K562 (cell line): ENCODE measurements around the gene B9D2. TPM values are rescaled to one million over a fixed set of nuclear protein-coding genes. Genes with fewer than 3 reads are reported as not detected.

Experiments used
- GATAD2B ChIP-seq: fragments of 450-650 bp; IDR thresholded peaks from 2 replicates; pipeline ENCODE4 v1.6.1; 2017; ENCODE audit warnings: mild to moderate bottlenecking, borderline replicate concordance
- MBD1 ChIP-seq: fragments of 250-450 bp; sonication (Bioruptor Pico); IDR thresholded peaks from 2 replicates; pipeline ENCODE4 v1.8.0; 2022; ENCODE audit warnings: inconsistent platforms
- POLR2AphosphoS2 ChIP-seq: IDR thresholded peaks from 2 replicates; pipeline ENCODE4 v1.6.1; 2012; ENCODE audit warnings: low read length, improper control_type of control experiment
- ZBTB7A ChIP-seq: IDR thresholded peaks from 2 replicates; pipeline ENCODE4 v1.6.1; 2011; ENCODE audit warnings: low read depth, mild to moderate bottlenecking, low read length, moderate library complexity, borderline replicate concordance; ENCODE audit not compliant: control insufficient read depth
- ZNF41 ChIP-seq: fragments of 250-450 bp; sonication (Bioruptor Pico); conservative IDR thresholded peaks from 2 replicates; pipeline ENCODE4 v1.4.0; 2020; ENCODE audit warnings: mild to moderate bottlenecking
- ZNF609 ChIP-seq: sonication (generic); formaldehyde crosslinking; IDR thresholded peaks from 2 replicates; pipeline ENCODE4 v1.8.1; 2023; ENCODE audit warnings: missing genetic modification reagents, mild to moderate bottlenecking, borderline replicate concordance
- polyA plus RNA-seq, 8 experiments: library from polyadenylated mRNA; depleted of rRNA in 4 of 8; stranded (reverse) in 5 of 8; unstranded in 3 of 8; fragments of >200 nt; fragmentation: Nextera tagmentation in 2 of 8; fragmentation: Illumina TruSeq in 1 of 8; extraction: Ambion mirVana in 2 of 8; extraction: Trizol in 1 of 8; gene quantifications; 2 replicates each; pipeline versions ENCODE4 v1.2.1 to v1.2.3, GENCODE V29; 2011 to 2014; ENCODE audit warnings: inconsistent platforms in 1 of 8, missing spikeins in 1 of 8
- total RNA-seq, 7 experiments: library from RNA; depleted of rRNA in 6 of 7; stranded (reverse); fragments of >200 nt in 6 of 7; fragmentation: Illumina TruSeq in 2 of 7; extraction: Trizol in 2 of 7; gene quantifications; 2 replicates each; pipeline versions ENCODE4 v1.2.1 to v1.2.3, GENCODE V29; 2011 to 2021; ENCODE audit warnings: low replicate concordance in 1 of 7
- TF ChIP-seq, protein P1 (sequence below): fragments of 450-650 bp; IDR thresholded peaks from 2 replicates; pipeline ENCODE4 v1.6.1; 2016; ENCODE audit warnings: borderline replicate concordance
- TF ChIP-seq, protein P2 (sequence below): fragments of 450-650 bp; IDR thresholded peaks from 2 replicates; pipeline ENCODE4 v1.6.1; 2016; ENCODE audit warnings: low read depth

Gene B9D2
- total and polyA plus RNA-seq, 9 of the 15 experiments (the other 6 are each of a cell fraction or from before 2014, with no cell fraction given), result 0.83 to 6.9 (median 2.8) TPM

DNA sequence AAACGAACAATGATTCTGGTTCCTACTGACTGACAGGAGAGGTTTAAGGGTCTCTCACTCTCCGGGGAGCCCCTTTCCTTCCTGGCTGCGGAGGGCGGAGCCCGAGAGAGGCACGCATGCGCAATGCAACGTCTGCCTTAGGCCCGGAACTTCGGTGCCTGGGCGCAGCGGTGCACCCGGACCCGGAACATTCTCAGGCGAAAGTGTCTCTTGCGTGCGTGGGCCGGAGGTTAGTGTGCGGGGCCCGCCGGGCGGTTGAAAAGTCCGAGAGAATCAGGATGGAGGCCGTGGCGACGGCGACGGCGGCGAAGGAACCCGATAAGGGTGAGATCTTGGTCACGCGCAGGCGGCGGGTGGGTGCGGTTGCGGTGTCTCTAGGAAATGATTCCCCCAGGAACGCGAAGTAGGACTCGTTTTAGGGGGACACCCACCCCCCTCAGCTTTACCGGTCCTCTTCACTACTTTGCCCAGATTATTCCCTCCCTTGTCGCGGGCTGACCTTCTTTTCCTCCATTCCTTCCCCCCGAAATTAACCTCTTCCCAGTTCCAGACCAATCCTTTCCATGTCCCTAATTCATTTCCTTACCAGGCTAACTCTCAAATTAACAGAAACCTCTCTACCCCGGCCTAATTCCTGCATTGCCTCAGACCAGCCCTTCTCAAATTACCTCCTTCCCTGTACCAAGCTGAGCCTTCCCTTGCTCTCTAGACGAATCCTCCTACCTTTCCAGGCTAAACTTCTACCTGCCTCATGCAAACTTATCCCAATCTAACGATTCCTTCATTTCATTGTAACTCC, 53.7 kb downstream of the B9D2 start, which contains the start of gene CCDC97 (continued):
- TF ChIP-seq, protein P1, sequence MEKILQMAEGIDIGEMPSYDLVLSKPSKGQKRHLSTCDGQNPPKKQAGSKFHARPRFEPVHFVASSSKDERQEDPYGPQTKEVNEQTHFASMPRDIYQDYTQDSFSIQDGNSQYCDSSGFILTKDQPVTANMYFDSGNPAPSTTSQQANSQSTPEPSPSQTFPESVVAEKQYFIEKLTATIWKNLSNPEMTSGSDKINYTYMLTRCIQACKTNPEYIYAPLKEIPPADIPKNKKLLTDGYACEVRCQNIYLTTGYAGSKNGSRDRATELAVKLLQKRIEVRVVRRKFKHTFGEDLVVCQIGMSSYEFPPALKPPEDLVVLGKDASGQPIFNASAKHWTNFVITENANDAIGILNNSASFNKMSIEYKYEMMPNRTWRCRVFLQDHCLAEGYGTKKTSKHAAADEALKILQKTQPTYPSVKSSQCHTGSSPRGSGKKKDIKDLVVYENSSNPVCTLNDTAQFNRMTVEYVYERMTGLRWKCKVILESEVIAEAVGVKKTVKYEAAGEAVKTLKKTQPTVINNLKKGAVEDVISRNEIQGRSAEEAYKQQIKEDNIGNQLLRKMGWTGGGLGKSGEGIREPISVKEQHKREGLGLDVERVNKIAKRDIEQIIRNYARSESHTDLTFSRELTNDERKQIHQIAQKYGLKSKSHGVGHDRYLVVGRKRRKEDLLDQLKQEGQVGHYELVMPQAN, result peak; percentile 93
- TF ChIP-seq POLR2AphosphoS2, result no peak; the same call in 1 of the 2 replicates
- TF ChIP-seq, protein P2, sequence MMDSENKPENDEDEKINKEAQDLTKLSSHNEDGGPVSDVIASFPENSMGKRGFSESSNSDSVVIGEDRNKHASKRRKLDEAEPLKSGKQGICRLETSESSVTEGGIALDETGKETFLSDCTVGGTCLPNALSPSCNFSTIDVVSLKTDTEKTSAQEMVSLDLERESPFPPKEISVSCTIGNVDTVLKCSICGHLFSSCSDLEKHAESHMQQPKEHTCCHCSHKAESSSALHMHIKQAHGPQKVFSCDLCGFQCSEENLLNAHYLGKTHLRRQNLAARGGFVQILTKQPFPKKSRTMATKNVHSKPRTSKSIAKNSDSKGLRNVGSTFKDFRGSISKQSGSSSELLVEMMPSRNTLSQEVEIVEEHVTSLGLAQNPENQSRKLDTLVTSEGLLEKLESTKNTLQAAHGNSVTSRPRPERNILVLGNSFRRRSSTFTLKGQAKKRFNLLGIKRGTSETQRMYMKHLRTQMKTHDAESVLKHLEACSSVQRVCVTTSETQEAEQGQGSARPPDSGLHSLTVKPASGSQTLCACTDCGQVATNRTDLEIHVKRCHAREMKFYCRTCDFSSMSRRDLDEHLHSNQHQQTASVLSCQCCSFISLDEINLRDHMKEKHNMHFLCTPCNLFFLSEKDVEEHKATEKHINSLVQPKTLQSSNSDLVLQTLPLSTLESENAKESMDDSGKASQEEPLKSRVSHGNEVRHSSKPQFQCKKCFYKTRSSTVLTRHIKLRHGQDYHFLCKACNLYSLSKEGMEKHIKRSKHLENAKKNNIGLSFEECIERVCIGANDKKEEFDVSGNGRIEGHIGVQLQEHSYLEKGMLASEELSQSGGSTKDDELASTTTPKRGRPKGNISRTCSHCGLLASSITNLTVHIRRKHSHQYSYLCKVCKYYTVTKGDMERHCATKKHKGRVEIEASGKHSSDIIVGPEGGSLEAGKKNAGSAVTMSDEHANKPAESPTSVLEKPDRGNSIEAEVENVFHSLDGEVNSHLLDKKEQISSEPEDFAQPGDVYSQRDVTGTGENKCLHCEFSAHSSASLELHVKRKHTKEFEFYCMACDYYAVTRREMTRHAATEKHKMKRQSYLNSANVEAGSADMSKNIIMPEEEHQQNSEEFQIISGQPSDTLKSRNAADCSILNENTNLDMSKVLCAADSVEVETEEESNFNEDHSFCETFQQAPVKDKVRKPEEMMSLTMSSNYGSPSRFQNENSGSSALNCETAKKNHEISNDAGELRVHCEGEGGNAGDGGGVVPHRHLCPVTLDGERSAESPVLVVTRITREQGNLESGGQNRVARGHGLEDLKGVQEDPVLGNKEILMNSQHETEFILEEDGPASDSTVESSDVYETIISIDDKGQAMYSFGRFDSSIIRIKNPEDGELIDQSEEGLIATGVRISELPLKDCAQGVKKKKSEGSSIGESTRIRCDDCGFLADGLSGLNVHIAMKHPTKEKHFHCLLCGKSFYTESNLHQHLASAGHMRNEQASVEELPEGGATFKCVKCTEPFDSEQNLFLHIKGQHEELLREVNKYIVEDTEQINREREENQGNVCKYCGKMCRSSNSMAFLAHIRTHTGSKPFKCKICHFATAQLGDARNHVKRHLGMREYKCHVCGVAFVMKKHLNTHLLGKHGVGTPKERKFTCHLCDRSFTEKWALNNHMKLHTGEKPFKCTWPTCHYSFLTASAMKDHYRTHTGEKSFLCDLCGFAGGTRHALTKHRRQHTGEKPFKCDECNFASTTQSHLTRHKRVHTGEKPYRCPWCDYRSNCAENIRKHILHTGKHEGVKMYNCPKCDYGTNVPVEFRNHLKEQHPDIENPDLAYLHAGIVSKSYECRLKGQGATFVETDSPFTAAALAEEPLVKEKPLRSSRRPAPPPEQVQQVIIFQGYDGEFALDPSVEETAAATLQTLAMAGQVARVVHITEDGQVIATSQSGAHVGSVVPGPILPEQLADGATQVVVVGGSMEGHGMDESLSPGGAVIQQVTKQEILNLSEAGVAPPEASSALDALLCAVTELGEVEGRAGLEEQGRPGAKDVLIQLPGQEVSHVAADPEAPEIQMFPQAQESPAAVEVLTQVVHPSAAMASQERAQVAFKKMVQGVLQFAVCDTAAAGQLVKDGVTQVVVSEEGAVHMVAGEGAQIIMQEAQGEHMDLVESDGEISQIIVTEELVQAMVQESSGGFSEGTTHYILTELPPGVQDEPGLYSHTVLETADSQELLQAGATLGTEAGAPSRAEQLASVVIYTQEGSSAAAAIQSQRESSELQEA, result peak; percentile 54; the same call in 1 of the 2 replicates
- no peak for TF ChIP-seq ZNF41
- TF ChIP-seq ZNF609, result peak; percentile 73; the same call in 1 of the 2 replicates
- peak; percentile 96 for TF ChIP-seq GATAD2B
- TF ChIP-seq ZBTB7A, result peak; percentile 76
- TF ChIP-seq MBD1 (CRISPR knock-in tag), result no peak
